HG03354 (cell line): ENCODE measurements around the gene SOS1.

Experiments used
- ATAC-seq: cut with Tn5 transposase; IDR thresholded peaks from one replicate; pipeline ENCODE4 v1.9.1; 2021; ENCODE audit warnings: mild to moderate bottlenecking; ENCODE audit not compliant: unreplicated experiment, poor library complexity, severe bottlenecking

The SOS1 gene

GRCh38 chr2:39109537-39109936, 11.3 kb downstream of the SOS1 start:
- no peak for ATAC-seq

- no peak for ATAC-seq
Measured at GRCh38 chr2:39108377-39108776, 12.5 kb downstream of the SOS1 start.

GRCh38 chr2:39107724-39108273, 13.1 kb downstream of the SOS1 start:
- ATAC-seq: no peak

- no peak for ATAC-seq
Measured at GRCh38 chr2:39107156-39107555, 13.7 kb downstream of the SOS1 start.

- peak; percentile 89 for ATAC-seq
Measured at GRCh38 chr2:39099870-39100728, 20.8 kb downstream of the SOS1 start.

GRCh38 chr2:39099310-39099869, 21.5 kb downstream of the SOS1 start:
- ATAC-seq: no peak

GRCh38 chr2:39095624-39096023, 25.2 kb downstream of the SOS1 start:
- no peak for ATAC-seq

GRCh38 chr2:39094717-39095363, 26.0 kb downstream of the SOS1 start:
- peak; percentile 86 for ATAC-seq

GRCh38 chr2:39093218-39093898, 27.5 kb downstream of the SOS1 start:
- ATAC-seq: peak; percentile 37

- no peak for ATAC-seq
Measured at GRCh38 chr2:39091543-39091942, 29.3 kb downstream of the SOS1 start.

GRCh38 chr2:39091063-39091462, 29.8 kb downstream of the SOS1 start:
- no peak for ATAC-seq

GRCh38 chr2:39080152-39080551, 40.7 kb downstream of the SOS1 start:
- ATAC-seq: no peak

- ATAC-seq: no peak
Measured at GRCh38 chr2:39069890-39070465, 50.9 kb downstream of the SOS1 start.

GRCh38 chr2:39069136-39069515, 51.7 kb downstream of the SOS1 start:
- no peak for ATAC-seq

GRCh38 chr2:39068299-39069135, 52.3 kb downstream of the SOS1 start:
- no peak for ATAC-seq

GRCh38 chr2:39065616-39066015, 55.2 kb downstream of the SOS1 start:
- ATAC-seq: no peak

GRCh38 chr2:39062320-39062719, 58.5 kb downstream of the SOS1 start:
- no peak for ATAC-seq

- no peak for ATAC-seq
Measured at GRCh38 chr2:39061280-39061679, 59.6 kb downstream of the SOS1 start.

GRCh38 chr2:39059366-39059952, 61.4 kb downstream of the SOS1 start:
- no peak for ATAC-seq
